Stimulated activated CD4-positive, alpha-beta T cell treated with anti-CD3 and anti-CD28 coated beads, Interleukin-4, amount 100 ng/mL, for 1 hour (primary cell): ENCODE data around the gene CTTN.

Experiments
- DNase-seq: peaks from one replicate; pipeline ENCODE4 v3.0.0-alpha.2; 2020

CTTN gene

DNA sequence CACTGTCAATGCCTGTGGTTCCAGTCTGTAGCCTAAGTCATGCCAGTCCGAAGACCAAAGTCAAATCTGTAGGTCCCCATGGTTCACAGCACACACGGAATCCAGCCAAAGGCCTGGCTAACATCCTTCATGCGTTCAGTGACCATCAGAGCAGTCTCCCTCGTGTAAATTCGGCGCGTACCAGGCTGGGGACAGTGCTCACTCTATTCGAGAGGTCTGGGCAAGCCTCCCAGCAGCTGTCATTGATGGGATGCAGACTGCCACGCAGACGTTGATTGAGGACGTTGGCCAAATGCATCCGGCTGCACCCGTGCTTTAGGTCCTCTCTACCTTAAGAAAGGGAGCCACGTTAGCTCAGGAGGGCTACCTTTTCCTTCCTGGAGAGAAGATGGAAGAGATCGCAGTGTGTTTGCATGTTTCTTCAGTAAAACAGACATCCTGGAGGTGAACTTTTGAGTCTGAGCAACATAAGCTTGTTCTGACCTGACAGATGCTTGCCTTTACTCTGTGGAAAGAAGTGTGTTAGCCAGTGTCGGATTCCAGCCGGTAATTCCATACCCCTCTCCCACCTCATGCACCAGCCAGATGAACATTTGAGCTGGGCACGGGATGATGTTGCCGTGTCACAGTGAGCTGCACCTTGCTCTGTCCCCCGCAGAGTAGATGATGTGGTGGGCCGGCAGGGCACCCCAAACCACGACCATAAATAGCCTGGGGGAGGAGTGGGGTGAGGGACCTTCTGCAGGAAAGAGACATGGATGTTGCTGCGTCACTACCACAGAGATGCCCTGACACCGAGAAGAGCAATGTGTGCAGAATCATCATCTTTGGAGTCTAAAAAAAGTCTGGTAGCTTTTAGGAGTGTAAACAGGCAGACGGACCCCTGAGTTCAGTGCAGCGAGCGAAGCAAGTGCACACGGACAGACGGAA lies 12.2 kb downstream of the CTTN start:
- DNase-seq, result no peak

DNA sequence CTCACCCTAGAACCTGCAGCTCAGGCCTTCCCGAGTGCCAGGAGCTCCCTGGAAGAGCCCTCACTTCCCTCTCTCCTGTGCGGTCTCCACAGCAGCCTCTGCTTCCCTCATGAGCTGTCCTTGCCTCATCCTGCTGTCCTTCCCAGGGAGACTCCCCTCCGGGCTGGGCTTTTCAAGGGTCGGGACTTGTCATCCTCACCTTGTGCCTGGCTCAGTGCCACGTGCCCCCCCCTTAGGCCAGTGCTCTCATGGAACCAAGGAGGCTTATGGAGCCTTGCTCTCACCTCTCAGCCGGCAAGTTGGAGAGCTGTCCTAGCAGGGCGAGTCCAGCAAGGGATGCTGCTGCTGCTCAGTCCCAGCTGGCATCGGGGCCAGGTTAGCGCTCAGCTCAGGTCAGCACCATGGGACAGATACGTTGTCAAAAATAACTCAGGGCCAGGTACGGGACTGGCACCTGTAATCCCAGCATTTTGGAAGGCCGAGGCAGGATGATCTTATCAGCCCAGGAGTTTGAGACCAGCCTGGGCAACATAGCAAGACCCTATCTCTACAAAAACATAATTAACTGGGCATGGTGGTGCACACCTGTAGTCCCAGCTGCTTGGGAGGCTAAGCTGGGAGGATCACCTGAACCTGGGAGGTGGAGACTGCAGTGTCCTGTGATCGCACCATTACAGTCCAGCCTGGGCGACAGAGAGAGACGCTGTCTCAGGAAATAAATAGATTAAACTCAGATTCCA lies 13.6 kb downstream of the CTTN start:
- no peak for DNase-seq

DNA sequence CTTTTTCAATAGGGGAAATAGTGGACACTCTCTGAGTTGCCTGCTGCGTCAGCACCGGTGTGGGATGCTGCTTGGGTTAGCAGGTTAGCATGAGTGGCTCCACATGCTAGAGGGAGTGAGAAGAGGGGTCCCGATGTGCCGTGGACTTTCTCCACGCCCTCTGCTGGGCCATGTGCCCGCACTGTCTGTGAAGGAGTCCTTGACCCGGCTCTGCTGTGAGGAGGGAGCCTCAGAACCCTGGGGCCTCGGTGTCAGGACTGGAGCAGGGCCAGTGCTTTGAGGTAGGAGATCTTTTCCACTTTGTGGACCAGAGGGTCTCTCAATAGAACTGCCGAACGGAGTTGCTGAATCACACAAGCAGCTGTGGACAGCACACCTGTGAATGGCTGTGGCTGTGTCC lies 14.8 kb downstream of the CTTN start:
- DNase-seq, result no peak

DNA sequence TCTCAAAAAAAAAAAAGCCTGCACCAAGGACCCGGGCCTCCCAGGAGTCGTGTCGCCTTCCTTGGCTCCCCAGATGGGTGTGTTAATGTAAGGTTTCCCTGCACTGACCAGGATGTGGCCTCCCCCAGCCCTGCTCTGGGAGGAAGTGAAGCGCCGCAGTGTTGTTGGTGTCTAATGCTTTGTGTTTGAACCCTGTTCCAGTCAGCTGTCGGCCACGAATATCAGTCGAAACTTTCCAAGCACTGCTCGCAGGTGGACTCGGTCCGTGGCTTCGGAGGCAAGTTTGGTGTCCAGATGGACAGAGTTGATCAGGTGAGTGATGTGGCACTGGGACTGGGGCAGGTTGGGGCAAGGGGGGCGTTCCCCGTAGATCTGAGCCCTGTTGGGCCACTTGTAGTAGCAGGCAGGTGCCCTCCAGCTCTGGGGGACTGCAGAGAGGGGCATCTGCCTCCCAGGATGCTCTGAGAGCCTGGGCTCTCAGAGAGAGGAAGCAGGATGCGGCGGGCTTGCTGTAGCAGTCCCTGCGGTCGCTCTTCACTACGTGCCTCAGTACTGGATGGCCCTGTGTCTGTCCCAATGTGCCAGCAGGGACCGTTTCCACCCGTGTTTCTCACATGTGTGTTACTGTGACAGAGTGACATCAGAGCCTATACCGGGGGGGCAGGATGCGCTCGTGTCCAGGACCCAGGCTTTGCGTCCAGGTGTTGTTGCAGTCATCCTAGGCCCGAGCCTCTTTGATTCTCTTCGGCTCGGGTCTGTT lies 16.2 kb downstream of the CTTN start:
- DNase-seq, result no peak

DNA sequence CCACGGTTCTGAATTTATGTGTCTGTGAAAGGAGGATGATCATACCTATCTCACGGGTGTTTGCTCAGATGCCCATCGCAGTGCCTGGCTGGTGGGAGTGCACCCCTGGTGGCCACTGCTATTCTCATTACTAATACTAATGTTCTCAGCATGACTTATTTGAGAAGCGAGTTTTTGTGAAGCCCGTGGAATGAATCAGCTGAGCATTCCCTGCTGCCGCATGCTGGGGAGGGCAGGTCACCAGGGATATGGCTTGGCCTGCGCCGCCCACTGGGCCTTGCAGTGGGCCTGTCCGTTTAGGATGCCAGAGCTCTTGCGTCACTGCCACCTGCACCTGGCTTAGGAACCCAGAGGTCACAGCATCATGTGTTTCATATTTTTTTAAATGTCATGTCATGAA lies 16.9 kb downstream of the CTTN start:
- no peak for DNase-seq

GRCh38 chr11:70415642-70416395 lies 17.5 kb downstream of the CTTN start:
- DNase-seq, result no peak

DNA sequence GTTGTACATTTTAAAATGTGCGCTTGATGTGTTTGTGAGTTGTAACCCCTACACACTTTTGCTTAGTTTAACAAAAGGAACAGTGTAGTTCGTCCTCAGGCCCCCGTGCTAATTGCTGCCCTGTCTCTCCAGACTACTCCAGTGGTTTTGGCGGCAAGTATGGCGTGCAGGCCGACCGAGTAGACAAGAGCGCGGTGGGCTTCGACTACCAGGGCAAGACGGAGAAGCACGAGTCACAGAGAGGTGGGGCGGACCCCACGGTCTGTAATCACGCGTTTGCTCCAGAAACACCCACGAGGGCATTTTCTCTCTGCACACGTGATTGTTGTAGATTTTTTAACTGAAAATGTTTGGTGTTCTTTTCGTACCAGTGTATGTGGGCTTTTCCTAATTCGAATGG lies 18.6 kb downstream of the CTTN start:
- no peak for DNase-seq

DNA sequence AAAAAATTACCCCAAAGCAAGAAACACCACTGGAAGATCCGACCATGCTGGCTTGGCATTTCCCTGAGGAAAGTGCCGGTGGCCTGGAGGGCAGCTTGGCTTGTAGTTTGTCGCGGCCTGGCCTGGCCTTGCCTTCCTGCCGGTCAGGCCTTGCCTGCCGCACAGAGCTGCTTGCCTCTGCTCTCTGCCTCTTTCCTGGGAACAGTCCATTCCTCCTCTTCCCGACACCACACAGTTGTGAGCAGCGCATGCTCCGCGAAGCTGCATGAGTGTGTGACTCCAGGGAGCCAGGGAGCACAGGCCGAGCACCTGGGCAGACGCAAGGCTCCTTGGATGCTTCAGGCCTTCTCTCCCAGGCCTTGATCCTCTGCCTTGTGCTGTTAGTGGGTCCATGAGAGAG lies 19.8 kb downstream of the CTTN start:
- no peak for DNase-seq

- no peak for DNase-seq
Observed at GRCh38 chr11:70419307-70420007, 21.1 kb downstream of the CTTN start.

- no peak for DNase-seq
Observed at GRCh38 chr11:70420008-70420464, 21.7 kb downstream of the CTTN start.

DNA sequence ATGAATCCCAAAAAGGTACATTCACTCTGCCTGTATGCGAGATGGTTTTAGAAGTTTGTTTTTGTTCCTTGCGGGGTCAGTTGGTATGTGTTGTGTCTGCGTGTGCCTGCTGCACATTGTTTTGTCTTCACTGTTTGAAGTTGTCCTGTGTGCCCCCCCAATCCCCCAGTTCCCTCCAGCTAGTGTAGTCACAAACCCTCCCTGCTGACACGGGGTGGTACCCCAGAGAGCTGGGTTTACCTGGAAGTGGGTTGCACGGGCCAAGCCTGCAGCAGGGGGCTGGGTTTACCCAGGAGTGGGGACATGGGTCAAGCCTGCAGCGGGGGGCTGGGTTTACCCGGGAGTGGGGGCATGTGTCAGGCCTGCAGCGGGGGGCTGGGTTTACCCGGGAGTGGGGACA lies 22.2 kb downstream of the CTTN start:
- no peak for DNase-seq

DNA sequence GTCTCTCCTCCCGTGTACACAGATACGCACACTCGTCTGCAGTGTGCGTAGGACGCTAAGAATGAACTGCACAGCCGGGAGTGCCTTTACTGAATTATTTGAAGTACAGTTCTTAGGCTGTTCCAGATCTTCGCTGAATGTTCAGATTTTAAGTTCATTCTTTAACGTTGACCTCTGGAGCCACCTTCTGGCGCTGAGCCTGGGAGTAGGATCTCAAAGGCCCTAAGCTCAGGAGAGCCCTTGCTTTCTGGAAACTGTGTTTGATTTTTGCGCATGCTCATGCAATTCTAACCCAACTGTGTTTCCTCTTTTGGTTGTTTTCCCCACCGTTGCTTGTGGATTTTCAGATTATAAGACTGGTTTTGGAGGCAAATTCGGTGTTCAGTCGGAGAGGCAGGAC lies 22.8 kb downstream of the CTTN start:
- DNase-seq, result no peak

GRCh38 chr11:70422692-70423522 lies 24.6 kb downstream of the CTTN start:
- DNase-seq, result no peak

DNA sequence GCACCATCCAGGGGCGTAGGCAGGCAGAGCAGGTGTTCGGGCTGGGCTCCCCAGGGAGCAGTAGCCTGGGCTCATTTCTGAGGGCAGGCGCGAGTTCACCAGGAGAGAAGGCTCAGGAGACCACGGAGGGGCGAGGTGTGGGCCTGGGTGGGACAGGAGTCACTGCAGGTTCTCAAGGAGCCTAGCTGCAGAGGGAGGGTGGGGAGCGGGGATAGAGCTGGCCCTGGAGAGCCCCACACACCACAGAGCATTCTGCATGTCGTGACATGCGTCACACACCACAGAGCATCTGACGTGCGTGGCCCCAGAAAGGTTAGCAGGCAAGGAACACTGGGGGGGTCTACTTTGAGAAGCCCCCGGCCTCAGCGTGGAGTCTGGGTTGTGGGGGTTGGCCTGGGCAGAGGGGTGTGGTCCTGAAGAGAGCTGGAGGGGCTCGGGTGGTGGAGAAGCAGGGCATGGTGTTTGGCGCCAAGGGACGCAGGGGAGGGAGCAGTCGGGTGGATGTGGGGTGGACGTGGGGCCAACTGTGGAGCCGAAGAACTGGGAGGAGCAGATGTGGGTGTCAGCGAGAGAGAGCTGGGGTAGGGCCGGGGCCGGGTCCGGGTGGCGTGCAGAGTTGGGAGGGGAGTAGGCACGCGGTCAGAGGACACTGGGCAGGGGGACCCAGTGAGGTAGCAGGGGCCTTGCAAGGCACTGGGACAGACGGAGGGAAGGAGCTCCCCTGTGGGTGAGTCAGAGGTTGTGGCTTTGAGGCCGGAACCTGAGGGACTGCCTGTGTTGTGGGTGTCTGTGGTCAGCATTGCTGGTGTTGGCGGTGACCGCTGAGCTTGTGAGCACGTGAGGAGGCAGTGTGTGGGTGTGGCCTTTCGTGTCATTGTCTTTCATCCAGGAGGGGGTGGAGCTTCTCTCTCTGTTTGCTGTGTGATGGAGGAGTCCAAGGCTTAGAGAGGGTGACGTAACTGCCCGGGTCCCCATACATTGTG lies 25.5 kb downstream of the CTTN start:
- DNase-seq, result no peak

GRCh38 chr11:70424765-70425344 lies 26.5 kb downstream of the CTTN start:
- DNase-seq, result no peak

GRCh38 chr11:70427436-70427835 lies 29.1 kb downstream of the CTTN start:
- DNase-seq, result no peak

GRCh38 chr11:70428701-70429427 lies 30.5 kb downstream of the CTTN start:
- DNase-seq, result no peak

DNA sequence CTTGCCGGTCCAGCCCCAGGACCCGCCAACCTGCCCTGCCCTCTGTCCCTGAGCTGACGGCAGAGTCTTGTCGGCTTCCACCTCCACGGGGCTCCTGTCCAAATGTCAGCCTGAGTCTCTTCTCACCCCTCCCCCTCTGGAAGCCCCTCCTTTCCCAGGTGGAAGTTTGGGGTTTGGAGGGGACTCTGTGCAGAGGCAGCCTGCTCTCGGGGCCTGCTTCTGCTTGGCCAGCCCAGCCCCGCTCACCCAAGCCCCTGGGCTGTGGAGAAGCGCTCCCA lies 31.0 kb downstream of the CTTN start:
- no peak for DNase-seq
